Spleen (tissue), 11 donors: ENCODE measurements around the gene USPL1. TPM values are rescaled to one million over a fixed set of nuclear protein-coding genes. Genes with fewer than 3 reads are reported as not detected.

Source experiments
- DNase-seq: peaks from one replicate; pipeline ENCODE4 v3.0.0-alpha.2; 2020
- H3K27ac ChIP-seq, 8 donors: fragments of 200-600 bp; sonication (generic) in 7 of 8; 1 replicate in 4 of 8; 2 replicates in 4 of 8; pipeline versions ENCODE4 v1.5.0 to v1.8.0; 2016 to 2021; ENCODE audit warnings: inconsistent platforms in 4 of 8, mild to moderate bottlenecking in 4 of 8, moderate library complexity in 1 of 8
- H3K27me3 ChIP-seq, 7 donors: fragments of 200-600 bp; sonication (generic) in 6 of 7; replicated peaks in 1 of 7; 1 replicate in 4 of 7; 2 replicates in 3 of 7; pipeline versions ENCODE4 v1.5.0 to v1.8.0; 2016 to 2021; ENCODE audit warnings: inconsistent platforms in 3 of 7, mild to moderate bottlenecking in 1 of 7
- H3K36me3 ChIP-seq, 6 donors: fragments of 200-600 bp; sonication (generic) in 5 of 6; 1 replicate in 4 of 6; 2 replicates in 2 of 6; pipeline versions ENCODE4 v1.5.0 to v1.8.0; 2016 to 2021; ENCODE audit warnings: inconsistent platforms in 2 of 6
- H3K4me1 ChIP-seq, 6 donors: fragments of 200-600 bp; sonication (generic) in 5 of 6; 1 replicate in 3 of 6; 2 replicates in 3 of 6; pipeline versions ENCODE4 v1.5.0 to v1.8.0; 2016 to 2021; ENCODE audit warnings: inconsistent platforms in 3 of 6
- H3K4me3 ChIP-seq, 8 donors: fragments of 200-600 bp; sonication (generic) in 7 of 8; 1 replicate in 4 of 8; 2 replicates in 4 of 8; pipeline versions ENCODE4 v1.5.0 to v1.8.0; 2016 to 2021; ENCODE audit warnings: inconsistent platforms in 4 of 8, mild to moderate bottlenecking in 4 of 8, moderate library complexity in 2 of 8
- H3K9me3 ChIP-seq, 8 donors: fragments of 200-600 bp; sonication (generic) in 7 of 8; 1 replicate in 4 of 8; 2 replicates in 4 of 8; pipeline versions ENCODE4 v1.5.0 to v1.8.0; 2016 to 2021; ENCODE audit warnings: inconsistent platforms in 4 of 8
- CTCF ChIP-seq, 11 experiments: fragments of 200-600 bp in 7 of 11; fragments of 450-650 bp in 4 of 11; sonication (generic) in 4 of 11; IDR thresholded peaks in 8 of 11; conservative IDR thresholded peaks in 3 of 11; 1 replicate in 7 of 11; 2 replicates in 4 of 11; pipeline versions ENCODE4 v1.4.0 to v1.8.0; 2016 to 2021; ENCODE audit warnings: antibody characterized with exemption in 11 of 11, inconsistent platforms in 4 of 11, mild to moderate bottlenecking in 1 of 11
- POLR2A ChIP-seq, 3 donors: fragments of 450-650 bp; IDR thresholded peaks; one replicate each; pipeline ENCODE4 v1.5.1; 2017; ENCODE audit warnings: antibody characterized with exemption in 3 of 3, mild to moderate bottlenecking in 1 of 3
- POLR2AphosphoS5 ChIP-seq, 3 donors: sonication (generic); formaldehyde crosslinking; IDR thresholded peaks; one replicate each; pipeline ENCODE4 v1.5.1; 2017; ENCODE audit warnings: antibody characterized with exemption in 3 of 3
- WGBS, 5 donors: extraction: QIAGEN DNeasy Blood & Tissue Kit in 3 of 5; methylation state at CpG; one replicate each; pipeline versions ENCODE4 v1.1.5 to v1.1.7; 2013 to 2018; 5-methylcytosine and 5-hydroxymethylcytosine counted together
- intact Hi-C: fragments of 100-400 bp; cut with DNase I; formaldehyde crosslinking; loops from one replicate; pipeline ENCODE4 v1.15.0; 2023; ENCODE audit warnings: low total_unique reads
- polyA plus RNA-seq, 3 donors: library from polyadenylated mRNA; stranded (reverse); fragments of 200-250 nt; gene quantifications; one replicate each; pipeline ENCODE4 v1.2.1, GENCODE V29; 2013
- total RNA-seq, 7 donors: library from RNA; depleted of rRNA in 3 of 7; stranded (reverse); fragments of >200 nt in 3 of 7; fragmentation: NEBNext Ultra II Directional in 4 of 7; extraction: Animal tissue kit (Norgen Biotek cat#: 25700) in 4 of 7; gene quantifications; one replicate each; pipeline versions ENCODE4 v1.1.0 to v1.2.1, GENCODE V29; 2016 to 2021
- donor health status: healthy with polysubstance abuse.
- donor health status: DM: no; HTN: no; CAD: no; lungs with moderate emphysema.
- donor health status: DM: no; HTN: no; CAD: no.
- donor health status: Bipolar disorder and iron deficiency.
- donor health status: healthy.
- donor health status: DM: no; HTN: no; CAD: no.
- donor health status: DM: yes; HTN: yes; CAD: no.

Gene USPL1
- total and polyA plus RNA-seq, 10 donors = 11.7 to 42.2 (median 26.6) TPM

- Histone ChIP-seq H3K4me1 (peaks cover 0 to 9% (median 0%) of the 10 kb centered on the region in 6 donors), H3K27me3 (no peaks in the 10 kb centered on the region), H3K9me3 (no peaks in the 10 kb centered on the region), H3K4me3 (no peak overlapping the region), H3K27ac (no peak overlapping the region), H3K36me3 (no peaks in the 10 kb centered on the region)
- no peak for DNase-seq
- TF ChIP-seq POLR2AphosphoS5 (IDR thresholded peaks at IDR 0.05) (no peak), CTCF (IDR thresholded peaks at IDR 0.05 in 8 of 11, conservative IDR thresholded peaks at IDR 0.05 in 3 of 11) (no peak), POLR2A (IDR thresholded peaks at IDR 0.05) (no peak)
- intact Hi-C loops = loop anchor here (10.0 kb wide), 1 partner anchor 453 kb away; no protein-coding TSS in a partner anchor
These were observed 30.0 kb upstream of the USPL1 start for GRCh38 chr13:30587739-30588138.

GRCh38 chr13:30593001-30593400 lies 24.7 kb upstream of the USPL1 start:
- 75 to 96% (median 82%) methylated on average over 2 of the region's 2 CpGs for WGBS, 5 donors
- Histone ChIP-seq H3K9me3 (no peaks in the 10 kb centered on the region), H3K27ac (no peak overlapping the region), H3K4me3 (no peak overlapping the region), H3K27me3 (no peaks in the 10 kb centered on the region), H3K4me1 (no peaks in the 10 kb centered on the region), H3K36me3 (no peaks in the 10 kb centered on the region)
- TF ChIP-seq CTCF (IDR thresholded peaks at IDR 0.05 in 8 of 11, conservative IDR thresholded peaks at IDR 0.05 in 3 of 11) (no peak), POLR2AphosphoS5 (IDR thresholded peaks at IDR 0.05) (no peak), POLR2A (IDR thresholded peaks at IDR 0.05) (no peak)
- intact Hi-C loops = no loop called here
- no peak for DNase-seq

DNA sequence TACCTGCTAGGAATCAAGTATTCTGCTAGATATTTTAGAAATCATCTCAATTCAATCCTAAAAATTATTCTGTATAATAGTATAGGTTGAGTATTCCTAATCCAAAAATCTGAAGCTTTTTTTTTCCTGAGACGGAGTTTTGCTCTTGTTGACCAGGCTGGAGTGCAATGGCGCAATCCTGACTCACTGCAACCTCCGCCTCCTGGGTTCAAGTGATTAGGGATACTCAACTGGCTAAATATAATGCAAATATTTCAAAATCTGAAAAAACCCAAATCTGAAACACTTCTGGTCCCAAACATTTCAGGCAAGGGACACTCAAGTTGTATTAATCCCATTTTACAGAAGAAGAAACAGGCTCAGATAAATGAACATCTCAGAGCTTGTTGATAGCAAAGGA lies 17.2 kb upstream of the USPL1 start:
- no peaks in the 10 kb centered on the region for H3K4me1 ChIP-seq
- intact Hi-C loops = no loop called here
- H3K9me3 ChIP-seq = no peaks in the 10 kb centered on the region
- 80 to 91% (median 83%) methylated on average over 3 of the region's 3 CpGs for WGBS, 5 donors
- TF ChIP-seq POLR2A (IDR thresholded peaks at IDR 0.05) (no peak), CTCF (IDR thresholded peaks at IDR 0.05 in 8 of 11, conservative IDR thresholded peaks at IDR 0.05 in 3 of 11) (no peak), POLR2AphosphoS5 (IDR thresholded peaks at IDR 0.05) (no peak)
- no peaks in the 10 kb centered on the region for H3K27me3 ChIP-seq
- no peak for DNase-seq
- H3K4me3 ChIP-seq = no peak overlapping the region
- H3K27ac ChIP-seq = no peak overlapping the region
- H3K36me3 ChIP-seq = no peaks in the 10 kb centered on the region

DNA sequence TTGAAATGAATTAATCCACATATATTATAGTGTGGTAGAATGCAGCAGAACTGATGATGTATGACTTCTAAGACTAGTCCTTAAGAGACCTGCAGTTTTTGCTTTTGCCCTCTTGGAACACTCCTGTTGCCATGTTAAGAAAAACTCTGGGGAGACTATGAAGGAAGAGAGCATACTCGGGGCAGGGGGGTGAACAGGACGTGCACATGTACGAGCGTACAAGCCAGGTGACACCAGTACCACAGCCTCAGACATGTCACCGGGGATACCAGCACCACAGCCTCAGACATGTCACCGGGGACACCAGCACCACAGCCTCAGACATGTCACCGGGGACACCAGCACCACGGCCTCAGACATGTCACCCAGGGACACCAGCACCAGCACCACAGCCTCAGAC lies 15.9 kb upstream of the USPL1 start:
- no peak overlapping the region for H3K27ac ChIP-seq
- DNase-seq = no peak
- no peaks in the 10 kb centered on the region for H3K36me3 ChIP-seq
- no peaks in the 10 kb centered on the region for H3K27me3 ChIP-seq
- intact Hi-C loops = no loop called here
- H3K4me1 ChIP-seq = peaks cover 0 to under 1% (median 0%) of the 10 kb centered on the region in 6 donors
- 58 to 89% (median 72%) methylated on average over 7 to 8 of the region's 8 CpGs for WGBS, 5 donors
- H3K9me3 ChIP-seq = no peaks in the 10 kb centered on the region
- TF ChIP-seq POLR2AphosphoS5 (IDR thresholded peaks at IDR 0.05) = no peak
- no peak overlapping the region for H3K4me3 ChIP-seq

DNA sequence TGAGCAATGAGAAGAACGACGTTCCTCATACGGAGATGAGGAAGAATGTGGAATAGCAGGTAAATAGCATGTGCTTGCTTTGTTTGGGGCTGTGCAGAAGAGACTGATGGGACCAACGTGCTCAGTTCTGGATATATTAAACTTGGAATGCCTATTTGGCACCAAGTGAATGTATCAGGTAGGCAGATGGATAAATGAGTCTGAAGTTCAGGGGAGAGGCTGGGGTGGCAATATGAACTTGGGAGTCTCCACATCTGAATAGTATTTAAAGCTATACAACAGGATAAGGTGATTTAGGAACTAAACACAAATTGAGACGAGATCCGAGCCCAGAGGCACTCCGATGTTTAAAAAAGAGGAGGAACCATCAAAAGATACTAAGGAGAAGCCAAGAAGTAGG lies 12.7 kb upstream of the USPL1 start:
- WGBS, 5 donors = 93 to 100% (median 96%) methylated on average over 7 of the region's 7 CpGs
- intact Hi-C loops = no loop called here
- no peak overlapping the region for H3K4me3 ChIP-seq
- no peaks in the 10 kb centered on the region for H3K27me3 ChIP-seq
- DNase-seq = no peak
- TF ChIP-seq POLR2AphosphoS5 (IDR thresholded peaks at IDR 0.05) (no peak), POLR2A (IDR thresholded peaks at IDR 0.05) (no peak), CTCF (IDR thresholded peaks at IDR 0.05 in 8 of 11, conservative IDR thresholded peaks at IDR 0.05 in 3 of 11) (no peak)
- H3K27ac ChIP-seq = no peak overlapping the region
- peaks cover 0 to 26% (median 19%) of the 10 kb centered on the region in 6 donors for H3K4me1 ChIP-seq
- H3K9me3 ChIP-seq = no peaks in the 10 kb centered on the region
- no peaks in the 10 kb centered on the region for H3K36me3 ChIP-seq
